ENCODE measurements around the gene FLG.
"Not testable (repeated sequence)": the region's sequence is repeated elsewhere in the genome, so short reads cannot be mapped to it uniquely, and the experiment has no call there.

The FLG gene

DNA sequence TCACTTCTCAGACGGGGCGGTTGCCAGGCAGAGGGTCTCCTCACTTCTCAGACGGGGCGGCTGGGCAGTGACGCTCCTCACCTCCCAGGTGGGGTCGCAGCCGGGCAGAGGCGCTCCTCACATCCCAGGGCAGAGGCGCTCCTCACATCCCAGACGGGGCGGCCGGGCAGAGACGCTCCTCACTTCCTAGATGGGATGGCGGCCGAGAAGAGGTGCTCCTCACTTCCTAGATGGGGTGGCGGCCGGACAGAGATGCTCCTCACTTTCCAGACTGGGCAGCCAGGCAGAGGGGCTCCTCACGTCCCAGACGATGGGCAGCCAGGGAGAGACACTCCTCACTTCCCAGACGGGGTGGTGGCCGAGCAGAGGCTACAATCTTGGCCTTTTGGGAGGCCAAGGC lies 68.6 kb downstream of the FLG start:
- not testable (repeated sequence) for DNase-seq

Data from islet precursor cell (in vitro differentiated cells).